GOT3 (cell line): ENCODE results near the gene ELP4.

Experiments
- DNase-seq: peaks from one replicate; lab custom pipeline; 2025; ENCODE audit warnings: mixed read lengths; lab: John Stamatoyannopoulos, UW

The ELP4 gene

GRCh38 chr11:31772412-31772811, 262.8 kb downstream of the ELP4 start:
- no peak for DNase-seq

DNA sequence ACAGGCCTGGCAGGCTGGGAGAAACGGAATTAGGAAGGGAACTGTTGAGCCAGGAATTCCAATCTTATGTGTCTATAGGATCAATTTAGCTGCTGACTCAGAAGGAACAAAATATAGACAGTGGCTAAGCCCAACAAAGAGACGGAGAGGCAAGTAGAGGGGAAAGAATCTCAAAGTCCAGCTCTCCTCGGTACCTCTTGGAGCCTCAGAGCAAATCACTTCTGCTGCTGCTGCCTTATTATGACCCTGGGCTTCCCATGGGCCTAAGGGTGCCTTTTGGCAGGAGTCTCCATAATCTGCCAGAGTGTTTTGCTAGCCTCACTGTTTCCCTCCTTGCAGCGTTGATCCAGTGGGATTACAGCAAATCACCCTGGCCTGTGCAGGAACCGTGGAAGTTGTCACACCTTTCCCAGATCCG, 269.8 kb downstream of the ELP4 start:
- DNase-seq: no peak

DNA sequence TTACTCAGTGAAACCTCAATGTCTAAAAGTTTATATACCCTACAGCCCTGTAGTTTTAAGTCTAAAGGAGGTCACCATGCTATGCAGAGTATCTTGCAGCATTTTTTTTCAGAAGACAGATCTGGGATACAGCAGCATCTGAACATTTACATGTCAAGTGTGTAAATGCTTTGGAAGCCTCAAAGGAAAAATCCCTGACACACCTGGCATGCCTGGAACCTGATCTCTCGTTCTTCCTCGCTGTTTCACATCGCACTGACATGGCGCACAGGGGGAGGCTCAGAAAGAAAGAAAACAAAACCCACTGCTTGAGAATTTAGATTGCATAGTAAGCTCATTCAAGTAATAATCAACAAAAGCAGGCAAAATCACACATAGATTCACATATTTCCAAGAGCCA, 270.5 kb downstream of the ELP4 start:
- DNase-seq: no peak

- no peak for DNase-seq
Observed at GRCh38 chr11:31780480-31780971, 271.0 kb downstream of the ELP4 start.

DNA sequence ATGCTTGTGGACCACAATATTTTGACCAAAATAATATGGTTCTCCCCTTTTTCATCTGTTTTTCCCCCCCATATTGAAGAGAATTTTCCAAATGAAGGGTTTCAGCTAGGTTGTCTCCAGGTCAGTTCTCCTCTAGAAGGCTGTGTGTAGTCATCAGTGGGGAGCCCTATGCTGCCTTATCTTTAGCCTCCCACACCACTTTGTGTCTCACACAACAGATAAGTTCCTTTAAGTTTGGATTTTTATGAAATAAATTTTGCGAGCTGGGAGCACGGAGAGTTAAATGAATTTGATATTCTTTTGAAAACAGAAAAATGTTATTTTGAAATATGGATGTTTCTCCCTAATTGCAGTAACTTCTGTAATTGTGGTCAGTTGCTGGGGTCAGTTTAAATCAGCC, 272.7 kb downstream of the ELP4 start:
- no peak for DNase-seq

DNA sequence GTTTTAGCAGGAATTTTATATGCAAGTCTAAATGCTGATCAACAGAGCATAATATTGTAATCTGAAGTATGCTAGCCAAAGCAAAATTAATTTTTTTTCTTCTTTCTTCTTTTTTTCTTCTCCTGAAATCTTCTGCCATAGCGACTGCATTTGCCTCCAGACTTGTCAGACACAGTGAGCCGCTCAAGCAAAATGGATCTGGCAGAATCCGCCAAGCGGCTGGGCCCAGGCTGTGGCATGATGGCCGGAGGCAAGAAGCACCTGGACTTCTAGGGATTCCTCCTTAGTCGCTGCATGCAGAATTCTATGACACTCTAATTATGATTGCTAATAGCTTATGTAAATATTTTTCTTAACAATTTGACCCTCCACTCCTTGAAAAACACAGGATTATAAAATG, 273.7 kb downstream of the ELP4 start:
- DNase-seq: no peak

- no peak for DNase-seq
Observed at GRCh38 chr11:31784611-31785010, 275.0 kb downstream of the ELP4 start.

DNA sequence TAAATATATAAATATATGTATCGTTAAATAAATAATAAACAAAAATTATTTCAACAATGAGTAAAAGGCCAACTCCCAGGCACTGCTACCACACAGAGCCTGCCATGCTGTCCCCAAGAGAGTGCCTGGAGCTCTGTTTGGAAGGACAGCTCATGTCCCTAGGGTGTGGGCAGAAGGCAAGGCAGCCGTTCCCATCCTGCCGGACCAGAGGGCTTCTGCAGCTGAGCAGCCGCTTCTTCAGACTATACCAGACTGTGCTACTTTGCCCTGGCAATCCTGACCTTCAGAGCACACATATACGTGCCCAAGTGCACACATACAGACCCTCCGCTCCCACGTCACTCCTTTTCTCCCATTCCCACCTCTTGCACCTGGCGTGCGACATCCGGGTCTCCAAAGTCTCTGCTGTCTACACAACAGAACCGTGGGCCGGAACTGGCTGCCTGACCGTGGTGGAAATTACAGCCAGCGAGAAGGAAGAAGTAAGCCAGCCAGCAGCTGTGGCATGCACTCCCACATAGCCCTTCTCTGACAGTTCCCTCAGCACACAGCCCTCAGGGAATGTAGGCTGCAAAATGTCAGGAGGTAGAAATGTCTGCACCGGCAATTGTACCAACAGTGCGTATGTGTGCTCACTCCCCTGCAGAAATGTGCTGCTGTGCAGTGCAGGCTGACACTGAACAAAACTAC, 277.6 kb downstream of the ELP4 start:
- DNase-seq: no peak

DNA sequence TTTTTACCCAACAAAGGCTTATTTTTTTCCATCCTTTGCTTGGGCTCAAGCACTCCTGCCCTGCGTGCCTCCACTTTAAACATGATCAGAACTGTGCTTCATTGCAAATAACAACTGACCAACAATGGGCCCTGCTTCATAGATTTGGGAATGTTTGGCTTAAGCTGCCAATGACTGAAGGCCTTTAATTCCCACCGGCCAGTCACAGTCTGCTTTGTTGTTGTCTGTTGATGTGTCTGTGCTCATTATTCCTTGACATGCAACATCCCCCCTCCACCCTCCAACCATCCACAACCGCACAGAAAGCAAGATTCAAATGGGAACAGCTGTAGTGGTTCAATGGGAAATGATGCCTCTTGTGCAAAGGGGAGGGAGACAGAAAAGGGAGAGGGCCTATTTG, 278.5 kb downstream of the ELP4 start:
- no peak for DNase-seq

GRCh38 chr11:31790649-31791048, 281.1 kb downstream of the ELP4 start:
- DNase-seq: no peak

GRCh38 chr11:31792036-31792435, 282.5 kb downstream of the ELP4 start:
- DNase-seq: no peak

DNA sequence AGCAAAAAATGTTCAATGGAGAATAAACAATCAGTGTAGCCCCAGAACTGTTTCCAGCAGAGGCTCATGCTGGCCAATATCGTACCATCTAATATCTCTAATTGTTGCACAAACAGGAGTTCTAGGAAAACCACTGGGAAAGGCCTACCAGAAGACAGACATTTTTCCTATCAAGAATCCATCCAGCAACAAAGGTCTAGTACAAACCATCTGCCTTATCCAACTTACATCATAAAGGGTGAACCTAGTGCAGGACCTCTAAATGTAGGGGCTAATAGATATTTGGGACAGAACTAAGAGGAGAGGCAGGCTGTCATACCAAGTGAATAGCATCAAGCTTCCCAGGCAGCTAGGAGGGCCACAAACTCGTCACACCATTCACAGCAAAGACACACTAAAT, 282.9 kb downstream of the ELP4 start:
- DNase-seq: no peak

DNA sequence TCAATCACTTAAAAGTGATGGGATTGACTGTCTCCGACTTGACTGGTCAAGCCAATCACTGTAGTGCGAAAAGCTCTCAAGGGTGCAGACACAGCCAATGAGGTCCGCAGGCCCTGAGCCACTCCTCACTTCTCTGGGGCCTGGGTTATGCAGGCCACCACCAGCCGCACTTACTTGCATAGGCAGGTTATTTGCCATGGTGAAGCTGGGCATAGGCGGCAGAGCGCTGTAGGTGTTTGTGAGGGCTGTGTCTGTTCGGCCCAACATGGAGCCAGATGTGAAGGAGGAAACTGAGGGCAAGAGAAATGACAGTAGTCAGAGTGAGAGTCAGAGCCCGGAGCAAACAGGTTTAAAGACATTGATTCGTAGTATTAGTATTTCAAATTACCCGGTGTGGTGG, 283.7 kb downstream of the ELP4 start:
- DNase-seq: no peak

- no peak for DNase-seq
Observed at GRCh38 chr11:31794548-31794947, 285.0 kb downstream of the ELP4 start.

GRCh38 chr11:31795706-31796498, 286.3 kb downstream of the ELP4 start:
- DNase-seq: no peak

DNA sequence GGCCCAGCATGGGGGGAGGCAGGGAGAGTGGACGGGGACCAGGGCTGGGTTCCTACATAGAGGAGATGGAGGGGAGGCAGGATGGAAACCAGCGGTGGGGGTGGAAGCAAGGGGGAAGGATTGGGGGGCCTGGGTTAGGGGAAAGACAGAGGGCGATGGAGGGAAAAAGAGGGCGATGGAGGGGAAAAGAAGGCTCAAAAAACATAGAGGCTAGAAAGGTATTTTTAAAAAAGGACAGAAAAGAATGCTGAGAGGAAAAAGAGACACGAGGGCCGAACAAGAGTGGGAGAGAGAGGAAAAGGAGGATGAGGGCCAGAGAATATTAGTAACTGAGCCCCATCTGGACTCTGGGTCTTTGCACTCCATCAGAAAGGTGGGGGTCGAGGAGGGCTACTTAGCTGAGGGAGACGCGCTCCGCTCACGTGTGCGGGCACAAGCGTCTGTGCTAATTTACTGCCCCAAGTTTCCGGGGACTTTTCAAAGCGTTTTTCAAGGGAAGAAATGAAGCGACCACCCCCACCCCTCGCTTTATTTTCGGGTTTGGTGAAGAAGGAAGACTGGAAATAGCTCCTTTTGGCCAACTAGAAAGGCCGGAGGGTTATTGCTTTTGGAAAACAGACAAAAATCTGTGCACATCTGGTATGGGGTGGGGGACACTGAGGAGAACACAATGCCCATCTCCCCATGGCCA, 287.1 kb downstream of the ELP4 start:
- DNase-seq: no peak

GRCh38 chr11:31797190-31798056, 287.9 kb downstream of the ELP4 start:
- DNase-seq: no peak

DNA sequence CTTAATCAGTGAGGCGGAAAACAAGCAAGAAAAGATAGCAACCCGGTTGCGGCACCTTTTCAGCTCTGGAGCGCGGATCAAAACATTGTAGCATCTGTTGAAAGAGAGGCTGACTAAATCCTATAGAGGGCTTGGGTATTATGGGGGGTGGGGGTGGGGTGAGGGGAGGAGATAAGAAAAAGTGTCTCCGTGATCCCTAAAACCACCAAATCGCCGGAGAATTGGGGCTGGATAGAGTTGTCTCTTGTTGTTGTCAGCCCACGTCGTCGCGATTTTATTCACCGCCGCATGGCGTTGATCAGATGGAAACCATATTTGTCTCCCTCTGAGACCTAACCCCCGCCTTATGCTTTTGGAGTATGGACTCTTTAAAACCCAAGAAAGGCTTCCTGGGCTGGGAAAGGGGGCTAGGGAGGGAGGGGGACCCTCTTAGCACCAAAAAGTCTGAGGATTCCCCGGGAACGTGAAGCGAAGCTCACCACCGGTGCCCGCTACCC, 288.5 kb downstream of the ELP4 start:
- DNase-seq: no peak

DNA sequence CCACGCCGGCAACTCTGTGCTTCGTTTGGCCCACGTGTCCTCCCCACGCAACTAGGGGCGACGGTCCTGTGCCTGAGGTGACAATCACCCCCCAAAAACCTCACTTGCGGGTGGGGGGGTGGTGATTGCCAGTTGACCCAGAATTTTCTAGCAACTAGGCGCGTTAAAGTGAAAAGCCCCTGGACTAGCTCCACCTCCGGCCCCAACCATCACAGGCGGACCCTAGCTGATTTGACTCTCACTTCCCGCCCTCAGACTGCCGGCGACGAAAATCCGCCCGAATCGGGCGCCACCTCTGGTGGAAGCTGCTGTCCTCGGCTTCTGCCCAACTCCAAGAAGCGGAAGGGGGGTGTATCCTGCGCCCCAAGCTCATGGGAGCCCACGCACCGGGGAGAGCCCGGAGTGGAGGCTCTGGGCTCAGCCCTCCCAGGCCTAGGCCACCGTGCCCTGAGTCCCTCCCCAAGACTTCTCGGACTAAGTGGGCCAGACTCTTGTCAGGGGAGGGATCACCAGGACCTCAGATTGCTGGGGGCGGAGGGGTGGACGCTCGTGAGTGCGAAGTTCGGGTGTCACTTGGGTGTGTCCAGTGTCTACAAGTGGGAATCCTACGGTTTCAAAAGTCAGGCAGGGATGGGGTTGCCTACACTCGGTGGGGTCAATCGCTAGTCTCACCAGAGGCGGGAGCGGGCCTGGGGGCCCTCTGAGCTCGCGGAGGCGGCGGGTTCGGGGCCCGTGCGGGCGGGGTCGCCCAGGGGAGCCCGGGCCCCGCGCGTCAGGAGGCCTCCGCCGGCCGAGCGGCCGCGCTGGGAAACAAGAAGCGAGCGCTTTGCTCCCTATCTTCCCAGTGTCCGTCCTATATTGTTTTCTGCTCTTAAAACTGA, 289.2 kb downstream of the ELP4 start:
- DNase-seq: no peak
